ENCODE data around the gene ABTB1.
"Not testable (repeated sequence)": the region's sequence is repeated elsewhere in the genome, so short reads cannot be mapped to it uniquely, and the experiment has no call there.

ABTB1 gene

DNA sequence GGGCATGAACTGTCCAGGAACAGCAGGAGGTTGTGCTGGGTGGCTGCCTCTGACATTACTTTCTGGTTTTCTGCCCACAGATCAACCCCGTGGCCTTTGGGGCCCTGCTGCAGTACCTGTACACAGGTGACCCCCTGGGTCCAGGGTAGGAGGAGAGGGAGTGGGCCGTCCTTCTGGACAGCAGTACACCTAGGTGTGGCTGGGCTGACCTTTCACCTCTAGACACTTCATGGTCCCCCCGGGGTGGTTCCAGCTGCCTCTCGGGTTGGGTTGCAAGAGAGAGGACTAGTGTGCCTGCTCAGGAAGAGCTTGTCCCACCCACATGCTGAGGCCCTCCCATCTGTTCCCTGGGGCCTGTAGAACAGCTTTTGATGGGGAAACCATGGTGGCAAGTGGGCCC lies 3.7 kb downstream of the ABTB1 start:
- H3K4me1 ChIP-seq (ENCODE audit: control insufficient read depth, insufficient read depth, low read length), result peaks cover 16% of the 10 kb centered on the region
- no peaks in the 10 kb centered on the region for H3K27me3 ChIP-seq (ENCODE audit: control insufficient read depth, insufficient read depth, low read length)
- H3K4me3 ChIP-seq (ENCODE audit: low read length), result no peak overlapping the region
- no peaks in the 10 kb centered on the region for H3K9me3 ChIP-seq (ENCODE audit: control insufficient read depth, low read length)
- no peak overlapping the region for H3K9ac ChIP-seq (ENCODE audit: low read length)
- H3K36me3 ChIP-seq (ENCODE audit: control insufficient read depth, insufficient read depth, low read length), result peaks cover 4% of the 10 kb centered on the region

DNA sequence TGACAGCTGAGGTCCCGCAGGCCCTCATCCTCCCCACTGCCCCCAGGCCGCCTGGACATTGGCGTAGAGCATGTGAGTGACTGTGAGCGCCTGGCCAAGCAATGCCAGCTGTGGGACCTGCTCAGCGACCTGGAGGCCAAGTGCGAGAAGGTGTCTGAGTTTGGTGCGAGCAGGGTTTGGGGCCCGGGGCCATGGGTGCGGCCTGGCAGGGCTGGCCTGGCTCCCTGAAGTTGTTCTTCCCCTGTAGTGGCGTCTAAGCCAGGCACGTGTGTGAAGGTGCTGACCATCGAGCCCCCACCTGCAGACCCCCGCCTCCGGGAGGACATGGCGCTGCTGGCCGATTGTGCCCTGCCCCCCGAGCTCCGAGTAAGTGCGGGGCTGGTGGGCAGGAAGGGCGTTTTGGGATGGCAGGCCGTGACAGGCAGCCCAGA lies 4.2 kb downstream of the ABTB1 start:
- no peaks in the 10 kb centered on the region for H3K9me3 ChIP-seq (ENCODE audit: control insufficient read depth, low read length)
- no peak overlapping the region for H3K4me3 ChIP-seq (ENCODE audit: low read length)
- peaks cover 11% of the 10 kb centered on the region for H3K4me1 ChIP-seq (ENCODE audit: control insufficient read depth, insufficient read depth, low read length)
- H3K9ac ChIP-seq (ENCODE audit: low read length), result no peak overlapping the region
- H3K27me3 ChIP-seq (ENCODE audit: control insufficient read depth, insufficient read depth, low read length), result no peaks in the 10 kb centered on the region
- peaks cover 4% of the 10 kb centered on the region for H3K36me3 ChIP-seq (ENCODE audit: control insufficient read depth, insufficient read depth, low read length)

DNA sequence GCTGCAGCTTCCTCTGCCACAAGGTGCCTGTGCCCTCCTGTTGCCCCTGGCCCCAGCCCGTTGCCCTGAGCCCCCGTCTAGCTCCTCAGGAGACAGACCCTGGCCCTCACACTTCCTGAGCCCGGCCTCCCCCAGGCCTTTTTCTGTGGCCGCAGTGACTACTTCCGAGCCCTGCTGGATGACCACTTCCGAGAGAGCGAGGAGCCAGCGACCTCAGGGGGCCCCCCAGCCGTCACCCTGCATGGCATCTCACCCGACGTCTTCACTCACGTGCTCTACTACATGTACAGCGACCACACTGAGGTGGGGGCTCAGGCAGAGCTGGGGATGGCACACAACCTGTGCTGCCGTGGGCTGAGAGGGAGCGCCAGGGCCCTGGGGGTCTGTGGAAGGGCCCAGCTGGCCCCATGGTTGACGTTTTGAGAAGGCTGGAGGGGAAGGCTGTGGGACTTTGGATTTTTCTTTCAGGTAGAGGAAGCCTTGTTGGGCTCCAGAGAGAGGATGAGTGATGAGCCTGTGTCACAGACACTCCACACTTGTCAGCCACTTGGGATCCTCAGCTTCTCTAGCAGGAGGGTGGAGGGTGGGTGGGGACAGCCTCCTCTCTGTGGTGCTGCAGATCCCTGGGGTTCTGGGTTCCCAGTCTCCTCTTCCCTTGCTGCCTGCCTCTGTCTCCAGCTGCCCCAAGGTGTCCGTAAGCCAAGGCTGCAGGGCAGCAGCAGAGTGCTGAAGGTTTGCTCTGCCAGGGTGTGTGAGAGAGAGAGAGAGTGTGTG lies 5.0 kb downstream of the ABTB1 start:
- Histone ChIP-seq H3K9me3 (ENCODE audit: control insufficient read depth, low read length) (no peaks in the 10 kb centered on the region), H3K4me1 (ENCODE audit: control insufficient read depth, insufficient read depth, low read length) (peaks cover 8% of the 10 kb centered on the region), H3K9ac (ENCODE audit: low read length) (no peak overlapping the region), H3K36me3 (ENCODE audit: control insufficient read depth, insufficient read depth, low read length) (peaks cover 4% of the 10 kb centered on the region), H3K4me3 (ENCODE audit: low read length) (no peak overlapping the region), H3K27me3 (ENCODE audit: control insufficient read depth, insufficient read depth, low read length) (no peaks in the 10 kb centered on the region)

DNA sequence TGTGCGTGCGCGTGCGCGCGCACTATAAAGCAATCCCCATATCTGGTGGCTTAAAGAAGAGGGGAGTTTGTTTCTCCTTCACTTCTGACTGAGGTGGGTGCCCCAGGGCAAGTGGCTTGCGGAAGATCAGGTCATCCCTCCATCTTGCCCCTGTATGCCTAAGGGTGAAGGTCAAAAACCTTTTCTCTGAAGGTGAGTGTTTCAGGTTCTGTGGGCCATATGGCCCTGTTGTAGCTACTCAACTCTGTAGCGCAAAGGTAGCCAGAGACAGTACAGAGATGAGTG lies 5.5 kb downstream of the ABTB1 start:
- peaks cover 8% of the 10 kb centered on the region for H3K4me1 ChIP-seq (ENCODE audit: control insufficient read depth, insufficient read depth, low read length)
- no peak overlapping the region for H3K4me3 ChIP-seq (ENCODE audit: low read length)
- no peaks in the 10 kb centered on the region for H3K9me3 ChIP-seq (ENCODE audit: control insufficient read depth, low read length)
- H3K36me3 ChIP-seq (ENCODE audit: control insufficient read depth, insufficient read depth, low read length), result peaks cover 4% of the 10 kb centered on the region
- H3K27me3 ChIP-seq (ENCODE audit: control insufficient read depth, insufficient read depth, low read length), result no peaks in the 10 kb centered on the region
- no peak overlapping the region for H3K9ac ChIP-seq (ENCODE audit: low read length)

DNA sequence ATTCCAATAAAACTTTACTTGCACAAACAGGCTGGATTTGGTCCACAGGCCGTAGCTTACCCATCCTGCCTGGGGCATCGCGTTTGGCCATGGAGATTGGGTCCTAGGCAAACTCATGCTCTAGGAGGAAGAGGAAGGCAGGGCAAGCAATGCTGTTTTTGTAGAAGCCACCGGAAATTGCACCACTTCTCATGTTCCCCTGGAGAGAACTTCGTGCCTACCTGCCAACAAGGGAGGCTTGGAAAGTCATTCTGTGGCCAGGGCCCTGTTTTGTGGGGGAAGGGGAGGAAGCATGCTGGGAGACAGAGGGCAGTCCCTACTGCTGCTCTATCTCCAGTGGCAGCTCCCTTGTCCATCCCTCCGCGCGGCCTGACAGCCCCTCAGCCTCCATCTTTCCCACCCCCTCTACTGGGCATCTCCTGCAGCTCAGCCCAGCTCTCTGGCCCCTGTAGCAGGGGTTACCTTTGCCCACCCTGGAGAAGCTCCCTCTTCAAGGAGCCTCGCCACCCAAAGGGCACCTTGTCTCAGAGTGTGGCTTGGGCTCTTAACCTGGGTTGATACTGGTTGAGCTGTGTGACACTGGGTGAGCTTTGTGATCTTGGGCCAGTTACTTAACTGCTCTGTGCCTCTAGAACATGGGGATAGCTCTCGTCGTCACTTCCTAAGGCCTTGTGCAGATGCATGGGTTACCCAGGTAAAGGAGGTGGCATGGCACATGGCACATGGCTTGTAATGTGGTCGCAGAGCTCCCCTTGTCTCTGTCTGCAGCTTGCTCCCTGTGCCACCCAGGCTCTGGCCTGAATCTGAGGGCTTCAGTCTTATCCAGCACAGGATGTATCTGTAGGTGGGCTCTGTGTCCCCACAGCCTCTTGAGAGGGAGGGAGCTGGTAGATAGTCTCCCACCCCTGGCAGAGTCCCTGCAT lies 6.1 kb downstream of the ABTB1 start:
- no peaks in the 10 kb centered on the region for H3K9me3 ChIP-seq (ENCODE audit: control insufficient read depth, low read length)
- no peak overlapping the region for H3K4me3 ChIP-seq (ENCODE audit: low read length)
- peaks cover 4% of the 10 kb centered on the region for H3K36me3 ChIP-seq (ENCODE audit: control insufficient read depth, insufficient read depth, low read length)
- no peak overlapping the region for H3K9ac ChIP-seq (ENCODE audit: low read length)
- peaks cover 3% of the 10 kb centered on the region for H3K4me1 ChIP-seq (ENCODE audit: control insufficient read depth, insufficient read depth, low read length)
- no peaks in the 10 kb centered on the region for H3K27me3 ChIP-seq (ENCODE audit: control insufficient read depth, insufficient read depth, low read length)

DNA sequence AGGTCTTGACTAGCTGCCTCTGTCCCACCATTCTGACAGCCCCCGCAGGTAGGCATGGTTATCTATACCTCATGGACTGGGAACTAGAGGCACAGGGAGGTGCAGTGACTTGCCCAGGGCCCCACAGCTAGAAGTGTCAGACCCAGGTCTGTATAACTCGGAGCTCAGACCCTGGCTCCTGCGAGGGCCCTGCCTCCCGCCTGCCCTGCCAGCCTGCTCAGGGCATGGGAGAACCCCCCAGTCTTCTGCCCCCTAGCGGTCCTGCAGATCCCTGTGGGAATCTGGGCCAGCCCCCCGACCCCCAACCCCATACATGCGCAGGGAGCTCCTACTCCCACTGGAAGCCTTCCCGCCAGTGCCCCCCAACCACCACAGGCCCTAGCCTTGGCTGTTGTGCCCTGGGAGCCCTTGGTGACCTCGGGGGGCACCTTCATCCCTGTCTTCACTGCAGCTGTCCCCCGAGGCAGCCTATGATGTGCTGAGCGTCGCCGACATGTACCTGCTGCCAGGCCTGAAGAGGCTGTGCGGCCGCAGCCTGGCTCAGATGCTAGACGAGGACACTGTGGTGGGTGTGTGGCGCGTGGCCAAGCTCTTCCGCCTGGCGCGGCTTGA lies 6.9 kb downstream of the ABTB1 start:
- Histone ChIP-seq H3K9me3 (ENCODE audit: control insufficient read depth, low read length) (no peaks in the 10 kb centered on the region), H3K9ac (ENCODE audit: low read length) (no peak overlapping the region), H3K27me3 (ENCODE audit: control insufficient read depth, insufficient read depth, low read length) (no peaks in the 10 kb centered on the region), H3K36me3 (ENCODE audit: control insufficient read depth, insufficient read depth, low read length) (peaks cover 4% of the 10 kb centered on the region), H3K4me1 (ENCODE audit: control insufficient read depth, insufficient read depth, low read length) (no peaks in the 10 kb centered on the region), H3K4me3 (ENCODE audit: low read length) (no peak overlapping the region)

DNA sequence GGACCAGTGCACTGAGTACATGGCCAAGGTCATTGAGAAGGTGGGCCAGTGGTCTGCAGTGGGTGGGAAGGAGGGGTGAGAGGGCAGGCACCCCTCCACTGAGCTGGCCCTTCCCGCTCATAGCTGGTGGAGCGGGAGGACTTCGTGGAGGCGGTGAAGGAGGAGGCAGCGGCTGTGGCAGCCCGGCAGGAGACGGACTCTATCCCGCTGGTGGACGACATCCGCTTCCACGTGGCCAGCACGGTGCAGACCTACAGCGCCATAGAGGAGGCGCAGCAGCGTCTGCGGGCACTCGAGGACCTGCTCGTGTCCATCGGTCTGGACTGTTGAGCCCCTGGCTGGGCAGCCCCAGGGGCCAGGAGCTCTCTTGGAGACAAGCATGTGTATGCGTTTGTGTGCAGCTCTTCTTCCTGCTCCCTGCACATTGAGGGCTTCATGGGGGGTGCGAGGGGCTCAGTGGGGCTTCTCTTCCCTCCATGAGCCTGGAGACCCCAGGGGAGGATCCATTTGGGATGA lies 7.5 kb downstream of the ABTB1 start:
- no peak overlapping the region for H3K4me3 ChIP-seq (ENCODE audit: low read length)
- no peak overlapping the region for H3K9ac ChIP-seq (ENCODE audit: low read length)
- no peaks in the 10 kb centered on the region for H3K27me3 ChIP-seq (ENCODE audit: control insufficient read depth, insufficient read depth, low read length)
- H3K4me1 ChIP-seq (ENCODE audit: control insufficient read depth, insufficient read depth, low read length), result no peaks in the 10 kb centered on the region
- H3K9me3 ChIP-seq (ENCODE audit: control insufficient read depth, low read length), result no peaks in the 10 kb centered on the region
- H3K36me3 ChIP-seq (ENCODE audit: control insufficient read depth, insufficient read depth, low read length), result peaks cover 4% of the 10 kb centered on the region

DNA sequence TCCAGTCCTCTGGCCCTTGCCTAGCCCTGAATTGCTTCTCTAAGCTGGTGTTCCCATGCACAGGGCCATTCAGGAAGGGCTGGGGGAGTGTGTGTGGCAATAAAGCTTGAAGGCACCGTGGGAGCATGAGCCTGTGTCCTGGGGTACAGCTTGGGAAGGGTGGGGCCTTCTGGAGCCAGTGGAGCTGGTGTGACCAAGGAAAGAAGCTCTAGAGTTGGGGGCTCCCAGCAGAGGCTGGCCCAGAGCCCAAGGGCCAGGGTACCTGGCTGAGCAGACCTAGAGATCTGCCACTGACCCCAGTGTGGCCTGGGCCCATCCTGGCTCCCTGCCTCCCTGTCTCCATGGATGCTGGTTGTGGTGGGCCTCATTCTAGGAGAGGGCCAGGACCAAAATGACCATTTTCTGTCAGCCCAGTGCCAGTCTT lies 8.1 kb downstream of the ABTB1 start:
- no peaks in the 10 kb centered on the region for H3K27me3 ChIP-seq (ENCODE audit: control insufficient read depth, insufficient read depth, low read length)
- H3K36me3 ChIP-seq (ENCODE audit: control insufficient read depth, insufficient read depth, low read length), result peaks cover 4% of the 10 kb centered on the region
- no peaks in the 10 kb centered on the region for H3K9me3 ChIP-seq (ENCODE audit: control insufficient read depth, low read length)
- H3K4me3 ChIP-seq (ENCODE audit: low read length), result no peak overlapping the region
- H3K9ac ChIP-seq (ENCODE audit: low read length), result no peak overlapping the region
- H3K4me1 ChIP-seq (ENCODE audit: control insufficient read depth, insufficient read depth, low read length), result no peaks in the 10 kb centered on the region

DNA sequence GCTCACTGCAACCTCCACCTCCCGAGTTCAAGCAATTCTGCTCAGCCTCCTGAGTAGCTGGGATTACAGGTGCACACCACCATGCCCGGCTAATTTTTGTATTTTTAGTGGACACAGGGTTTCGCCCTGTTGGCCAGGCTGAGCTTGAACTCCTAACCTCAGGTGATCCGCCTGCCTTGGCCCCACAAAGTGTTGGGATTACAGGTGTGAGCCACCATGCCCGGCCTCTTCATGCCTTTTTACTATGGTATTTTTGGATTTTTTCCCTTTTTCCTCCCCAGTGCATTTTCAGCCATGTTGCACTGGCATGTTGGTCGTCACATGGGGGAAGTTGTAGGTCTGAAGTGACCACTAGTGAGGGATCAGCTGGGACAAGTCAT lies 9.4 kb downstream of the ABTB1 start:
- H3K27me3 ChIP-seq (ENCODE audit: control insufficient read depth, insufficient read depth, low read length); H3K9me3 ChIP-seq (ENCODE audit: control insufficient read depth, low read length); H3K4me3 ChIP-seq (ENCODE audit: low read length); H3K4me1 ChIP-seq (ENCODE audit: control insufficient read depth, insufficient read depth, low read length); H3K9ac ChIP-seq (ENCODE audit: low read length); H3K36me3 ChIP-seq (ENCODE audit: control insufficient read depth, insufficient read depth, low read length): not testable (repeated sequence)

DNA sequence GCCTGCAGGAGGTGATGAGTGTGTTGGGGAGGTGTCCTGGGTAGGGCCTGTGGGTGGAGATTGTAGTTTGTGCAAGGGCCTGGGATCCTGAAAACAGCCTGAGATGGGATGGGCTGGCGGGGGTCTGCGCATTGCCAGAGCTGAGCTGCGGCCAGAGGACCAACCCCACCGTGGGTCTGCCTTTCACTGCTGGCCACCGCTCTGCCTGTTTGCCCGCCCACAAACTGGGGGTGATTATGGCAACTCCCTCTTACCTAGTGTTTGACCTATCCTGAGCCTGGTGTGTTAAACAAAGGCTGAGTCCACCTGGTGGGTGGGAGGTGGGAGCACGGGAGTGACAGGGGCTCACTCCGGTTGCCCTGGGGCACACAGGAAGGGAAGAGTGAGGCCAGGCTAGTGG lies 9.8 kb downstream of the ABTB1 start:
- Histone ChIP-seq H3K36me3 (ENCODE audit: control insufficient read depth, insufficient read depth, low read length) (no peaks in the 10 kb centered on the region), H3K4me1 (ENCODE audit: control insufficient read depth, insufficient read depth, low read length) (no peaks in the 10 kb centered on the region), H3K9ac (ENCODE audit: low read length) (no peak overlapping the region), H3K4me3 (ENCODE audit: low read length) (no peak overlapping the region), H3K9me3 (ENCODE audit: control insufficient read depth, low read length) (no peaks in the 10 kb centered on the region), H3K27me3 (ENCODE audit: control insufficient read depth, insufficient read depth, low read length) (no peaks in the 10 kb centered on the region)

DNA sequence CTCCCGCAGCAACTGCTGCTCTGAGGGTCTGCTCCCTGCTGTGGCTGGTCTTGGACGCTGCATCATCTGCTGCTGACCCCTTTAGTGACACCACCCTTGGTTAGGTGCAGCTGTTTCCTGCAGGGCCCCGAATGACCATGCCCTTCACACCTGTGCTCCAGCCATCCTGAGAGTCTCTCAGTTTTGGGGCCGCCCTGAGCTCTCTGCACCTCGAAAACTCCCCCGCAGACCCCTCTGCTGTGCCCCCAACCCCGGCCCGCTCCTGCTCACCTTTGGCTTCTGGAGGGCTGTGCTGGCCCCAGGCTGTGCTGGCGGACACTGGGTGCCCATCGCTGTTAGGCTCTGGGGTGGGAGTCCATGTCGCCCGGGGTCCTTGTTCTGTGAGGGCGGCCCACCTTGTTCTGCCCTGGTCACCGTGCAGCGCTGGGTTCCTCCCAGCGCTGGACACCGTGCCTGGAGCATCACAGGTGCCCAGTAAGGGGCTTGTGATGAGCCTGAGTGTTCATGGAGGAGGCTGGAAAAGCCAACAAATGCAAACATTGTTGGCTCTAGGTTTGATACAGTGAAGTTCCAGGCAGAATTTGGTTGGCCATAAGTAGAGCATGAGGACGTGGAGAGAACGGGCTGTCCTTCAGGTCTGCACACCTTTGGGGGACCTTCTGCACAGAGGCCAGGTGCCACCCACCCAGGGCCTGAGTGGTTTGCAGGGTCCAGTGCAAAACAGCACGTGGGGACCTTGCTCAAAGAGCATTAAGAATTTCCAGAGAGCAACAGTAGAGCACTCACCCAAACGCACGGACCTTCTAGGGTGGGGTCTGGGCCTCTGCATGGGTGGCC lies 12.3 kb downstream of the ABTB1 start:
- Histone ChIP-seq H3K27me3 (ENCODE audit: control insufficient read depth, insufficient read depth, low read length) (no peaks in the 10 kb centered on the region), H3K4me1 (ENCODE audit: control insufficient read depth, insufficient read depth, low read length) (no peaks in the 10 kb centered on the region), H3K4me3 (ENCODE audit: low read length) (no peak overlapping the region), H3K36me3 (ENCODE audit: control insufficient read depth, insufficient read depth, low read length) (no peaks in the 10 kb centered on the region), H3K9me3 (ENCODE audit: control insufficient read depth, low read length) (no peaks in the 10 kb centered on the region), H3K9ac (ENCODE audit: low read length) (no peak overlapping the region)
